PC-3 (cell line): ENCODE data around the gene ADK. TPM values are rescaled to one million over a fixed set of nuclear protein-coding genes. Genes with fewer than 3 reads are reported as not detected.

Experiments used
- ATAC-seq: fragments of 200-7000 bp; cut with Tn5 transposase; 2 replicates; pipeline ENCODE4 v1.9.1; 2020; ENCODE audit warnings: mild to moderate bottlenecking, moderate library complexity
- BruUV-seq: library from RNA; stranded (reverse); fragments of 400-500 nt; replicated peaks from 2 replicates; lab custom pipeline; 2021; lab: Mats Ljungman, UMichigan
- CTCF ChIA-PET: fragments of 300-600 bp; sonication (Branson Sonifier 250); formaldehyde crosslinking; loops from one replicate; lab custom pipeline; 2022; ENCODE audit warnings: antibody characterized with exemption; lab: Charles Lee
- POLR2A ChIA-PET: fragments of 300-600 bp; sonication (Branson Sonifier 250); formaldehyde crosslinking; loops from one replicate; lab custom pipeline; 2022; ENCODE audit warnings: antibody characterized with exemption; ENCODE audit not compliant: unreplicated experiment; lab: Charles Lee
- DNase-seq: peaks from one replicate; pipeline ENCODE4 v3.0.0-alpha.2; 2015
- H2AFZ ChIP-seq: fragments of 300-600 bp; sonication (generic); 2 replicates; pipeline ENCODE4 v1.6.0; 2016; ENCODE audit warnings: antibody characterized with exemption, low read length
- H3F3A ChIP-seq: fragments of 300-600 bp; sonication (generic); one replicate; pipeline ENCODE4 v1.6.0; 2017; ENCODE audit warnings: antibody characterized with exemption, low read length, control low read depth, mild to moderate bottlenecking; ENCODE audit not compliant: unreplicated experiment
- H3K27ac ChIP-seq: fragments of 300-600 bp; sonication (generic); 2 replicates; pipeline ENCODE4 v1.5.1; 2016; ENCODE audit warnings: mild to moderate bottlenecking, low read length
- H3K27me3 ChIP-seq: fragments of 300-600 bp; sonication (generic); 2 replicates; pipeline ENCODE4 v1.6.1; 2016; ENCODE audit warnings: low read length, mixed read lengths
- H3K36me3 ChIP-seq: fragments of 300-600 bp; sonication (generic); 2 replicates; pipeline ENCODE4 v1.6.1; 2016; ENCODE audit warnings: low read depth, mixed run types, low read length, mixed read lengths
- H3K4me1 ChIP-seq: fragments of 300-600 bp; sonication (generic); 2 replicates; pipeline ENCODE4 v1.5.1; 2016; ENCODE audit warnings: low read length; ENCODE audit not compliant: insufficient read depth
- H3K4me2 ChIP-seq: fragments of 300-600 bp; sonication (generic); 2 replicates; pipeline ENCODE4 v1.6.0; 2016; ENCODE audit warnings: low read length
- H3K4me3 ChIP-seq: fragments of 300-600 bp; sonication (generic); 2 replicates; pipeline ENCODE4 v1.5.1; 2016; ENCODE audit warnings: mild to moderate bottlenecking, low read length, mixed read lengths
- H3K79me2 ChIP-seq: fragments of 300-600 bp; sonication (generic); 2 replicates; pipeline ENCODE4 v1.6.1; 2017; ENCODE audit warnings: low read length, mixed read lengths
- H3K9ac ChIP-seq: fragments of 300-600 bp; sonication (generic); 2 replicates; pipeline ENCODE4 v1.6.0; 2016; ENCODE audit warnings: mild to moderate bottlenecking, low read length
- H3K9me2 ChIP-seq: fragments of 300-600 bp; sonication (generic); replicated peaks from 2 replicates; pipeline ENCODE4 v1.6.1; 2016; ENCODE audit warnings: mixed run types, low read length, mixed read lengths
- H3K9me3 ChIP-seq: fragments of 300-600 bp; sonication (generic); 2 replicates; pipeline ENCODE4 v1.6.1; 2016; ENCODE audit warnings: low read length, mixed read lengths
- H4K20me1 ChIP-seq: fragments of 300-600 bp; sonication (generic); 2 replicates; pipeline ENCODE4 v1.6.1; 2016; ENCODE audit warnings: low read length, mixed read lengths
- EZH2 ChIP-seq: fragments of 300-600 bp; sonication (generic); IDR thresholded peaks from one replicate; pipeline ENCODE4 v1.6.1; 2017; ENCODE audit warnings: antibody characterized with exemption, mild to moderate bottlenecking, low read length; ENCODE audit not compliant: unreplicated experiment
- EZH2phosphoT487 ChIP-seq: fragments of 300-600 bp; sonication (generic); IDR thresholded peaks from 2 replicates; pipeline ENCODE4 v1.6.1; 2018; ENCODE audit warnings: mild to moderate bottlenecking, antibody characterized with exemption, low read length, borderline replicate concordance
- intact Hi-C: fragments of 100-400 bp; cut with micrococcal nuclease; formaldehyde crosslinking; loops from 2 replicates; pipeline ENCODE4 v1.9.0; 2023
- total RNA-seq: library from RNA; depleted of rRNA; stranded (reverse); fragments of >200 nt; gene quantifications from 2 replicates; pipeline ENCODE4 v1.2.3, GENCODE V29; 2014
- TF ChIP-seq, protein P1 (sequence below): fragments of 300-600 bp; sonication (generic); conservative IDR thresholded peaks from 2 replicates; pipeline ENCODE4 v1.5.1; 2017; ENCODE audit warnings: antibody characterized with exemption, low read depth, mild to moderate bottlenecking, low read length

The ADK gene
- total RNA-seq, 1 experiment from 2014 or later = 256 TPM

DNA sequence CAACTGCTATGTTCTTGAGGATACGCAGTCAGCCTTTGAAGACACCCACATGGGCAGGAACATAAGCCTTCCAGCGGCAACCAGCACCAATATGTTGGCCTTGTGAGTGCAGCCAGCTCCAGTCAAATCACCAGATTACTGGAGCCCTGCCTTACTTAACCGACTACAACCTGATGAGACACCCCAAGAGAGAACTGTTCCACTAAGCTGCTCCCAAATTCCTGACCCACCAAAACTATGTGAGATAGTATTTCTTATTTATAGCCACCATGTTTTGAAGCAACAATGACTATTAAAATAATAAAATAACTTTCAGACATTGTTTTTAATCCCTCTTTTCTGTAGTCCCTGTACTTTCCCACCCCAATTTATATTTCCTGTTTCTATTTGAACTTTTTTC lies 179.6 kb downstream of the ADK start:
- POLR2A ChIA-PET = interaction anchor here (0.7 kb wide), 1 partner anchor 28 kb away, joined by 10 read pairs; no protein-coding TSS in a partner anchor
- peaks cover 32% of the 10 kb centered on the region for H3K36me3 ChIP-seq
- H3K27ac ChIP-seq = no peak overlapping the region

GRCh38 chr10:74332398-74332797 lies 181.4 kb downstream of the ADK start:
- ATAC-seq (no peak), DNase-seq (no peak)
- CTCF ChIA-PET = no interaction called here
- peaks cover 7% of the 10 kb centered on the region; the same call in 1 of the 2 replicates for H3K4me1 ChIP-seq
- H3K27me3 ChIP-seq = no peaks in the 10 kb centered on the region
- no peaks in the 10 kb centered on the region for H3K9me3 ChIP-seq
- TF ChIP-seq, protein P1, sequence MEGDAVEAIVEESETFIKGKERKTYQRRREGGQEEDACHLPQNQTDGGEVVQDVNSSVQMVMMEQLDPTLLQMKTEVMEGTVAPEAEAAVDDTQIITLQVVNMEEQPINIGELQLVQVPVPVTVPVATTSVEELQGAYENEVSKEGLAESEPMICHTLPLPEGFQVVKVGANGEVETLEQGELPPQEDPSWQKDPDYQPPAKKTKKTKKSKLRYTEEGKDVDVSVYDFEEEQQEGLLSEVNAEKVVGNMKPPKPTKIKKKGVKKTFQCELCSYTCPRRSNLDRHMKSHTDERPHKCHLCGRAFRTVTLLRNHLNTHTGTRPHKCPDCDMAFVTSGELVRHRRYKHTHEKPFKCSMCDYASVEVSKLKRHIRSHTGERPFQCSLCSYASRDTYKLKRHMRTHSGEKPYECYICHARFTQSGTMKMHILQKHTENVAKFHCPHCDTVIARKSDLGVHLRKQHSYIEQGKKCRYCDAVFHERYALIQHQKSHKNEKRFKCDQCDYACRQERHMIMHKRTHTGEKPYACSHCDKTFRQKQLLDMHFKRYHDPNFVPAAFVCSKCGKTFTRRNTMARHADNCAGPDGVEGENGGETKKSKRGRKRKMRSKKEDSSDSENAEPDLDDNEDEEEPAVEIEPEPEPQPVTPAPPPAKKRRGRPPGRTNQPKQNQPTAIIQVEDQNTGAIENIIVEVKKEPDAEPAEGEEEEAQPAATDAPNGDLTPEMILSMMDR = no peak
- TF ChIP-seq EZH2phosphoT487 (no peak), EZH2 (no peak)
- intact Hi-C loops = no loop called here
- H3K9ac ChIP-seq = no peak overlapping the region
- POLR2A ChIA-PET = no interaction called here
- peaks cover 19% of the 10 kb centered on the region for H3K79me2 ChIP-seq
- no peak overlapping the region for H2AFZ ChIP-seq
- H3K36me3 ChIP-seq = peaks cover 32% of the 10 kb centered on the region
- no peaks in the 10 kb centered on the region for H3F3A ChIP-seq
- H3K4me2 ChIP-seq = no peak overlapping the region
- no peak overlapping the region for H3K27ac ChIP-seq
- H3K4me3 ChIP-seq = no peak overlapping the region
- no peaks in the 10 kb centered on the region for H3K9me2 ChIP-seq
- BruUV-seq = no TSS peak
- H4K20me1 ChIP-seq = peaks cover 9% of the 10 kb centered on the region; the same call in 1 of the 2 replicates

More for the DNA sequence above, 179.6 kb downstream of the ADK start:
- Histone ChIP-seq H3F3A (no peaks in the 10 kb centered on the region), H3K9ac (no peak overlapping the region), H3K9me3 (no peaks in the 10 kb centered on the region), H3K4me2 (no peak overlapping the region), H3K27me3 (no peaks in the 10 kb centered on the region), H2AFZ (no peak overlapping the region), H3K9me2 (no peaks in the 10 kb centered on the region), H3K79me2 (peaks cover 23% of the 10 kb centered on the region), H3K4me1 (no peaks in the 10 kb centered on the region), H4K20me1 (no peaks in the 10 kb centered on the region), H3K4me3 (no peak overlapping the region)
- ATAC-seq (no peak), DNase-seq (no peak)
- BruUV-seq = no TSS peak
- intact Hi-C loops = no loop called here
- TF ChIP-seq EZH2phosphoT487 = no peak
- CTCF ChIA-PET = no interaction called here

DNA sequence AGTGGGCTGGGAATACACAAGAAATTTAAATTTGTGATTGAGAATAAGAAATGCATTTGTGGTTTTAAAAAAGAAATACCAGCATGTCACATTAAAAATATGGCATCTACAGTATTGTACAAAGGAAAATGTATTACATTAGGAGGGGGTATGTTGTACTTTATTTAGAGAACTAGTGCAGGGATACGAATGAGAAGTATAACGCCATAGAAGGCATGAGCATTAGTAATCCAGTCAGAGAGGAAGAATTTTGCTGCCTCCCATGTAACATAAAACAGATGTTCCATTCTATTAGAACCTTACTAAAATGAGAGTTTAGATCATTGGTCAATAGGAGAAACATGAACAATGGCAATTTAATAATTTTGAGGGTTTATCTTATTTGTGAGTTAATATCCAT lies 182.2 kb downstream of the ADK start:
- Histone ChIP-seq H3K4me2 (no peak overlapping the region), H3K36me3 (peaks cover 32% of the 10 kb centered on the region), H4K20me1 (peaks cover 11% of the 10 kb centered on the region; the same call in 1 of the 2 replicates), H3K27me3 (no peaks in the 10 kb centered on the region), H2AFZ (no peak overlapping the region), H3K9me3 (no peaks in the 10 kb centered on the region), H3K4me1 (peaks cover 8% of the 10 kb centered on the region; the same call in 1 of the 2 replicates), H3K79me2 (peaks cover 18% of the 10 kb centered on the region), H3K27ac (no peak overlapping the region), H3K4me3 (no peak overlapping the region), H3K9me2 (no peaks in the 10 kb centered on the region), H3K9ac (no peak overlapping the region), H3F3A (no peaks in the 10 kb centered on the region)
- BruUV-seq = no TSS peak
- POLR2A ChIA-PET = no interaction called here
- ATAC-seq = no peak
- TF ChIP-seq, protein P1 = no peak
- TF ChIP-seq EZH2phosphoT487 = 0 out of 2 replicates have a peak, but pooled peaks have one; percentile 2
- DNase-seq = no peak
- CTCF ChIA-PET = no interaction called here
- intact Hi-C loops = no loop called here
